Progenitor cell of endocrine pancreas (in vitro differentiated cells): Measurements from ENCODE around the gene TMEM271. TPM values are rescaled to one million over a fixed set of nuclear protein-coding genes. Genes with fewer than 3 reads are reported as not detected.

Source experiments
- DNase-seq: peaks from one replicate; pipeline ENCODE4 v3.0.0; 2021; ENCODE audit warnings: low spot score; ENCODE audit not compliant: unreplicated experiment
- H3K27ac Mint-ChIP-seq: 2 replicates; pipeline ENCODE4 v1.8.0; 2021; ENCODE audit warnings: mild to moderate bottlenecking, moderate library complexity, mixed read lengths
- H3K27me3 Mint-ChIP-seq: 2 replicates; pipeline ENCODE4 v1.8.0; 2021; ENCODE audit warnings: mixed read lengths
- H3K36me3 Mint-ChIP-seq: 2 replicates; pipeline ENCODE4 v1.8.0; 2022; ENCODE audit warnings: mixed read lengths; ENCODE audit not compliant: insufficient read depth
- H3K4me1 Mint-ChIP-seq: 2 replicates; pipeline ENCODE4 v1.8.0; 2021; ENCODE audit warnings: low read depth, mixed read lengths
- H3K4me3 Mint-ChIP-seq: 2 replicates; pipeline ENCODE4 v1.8.0; 2021; ENCODE audit warnings: low read depth, mild to moderate bottlenecking, moderate library complexity, mixed read lengths
- H3K9me3 Mint-ChIP-seq: 2 replicates; pipeline ENCODE4 v1.8.0; 2021; ENCODE audit warnings: low read depth, mixed read lengths
- total RNA-seq: library from RNA; stranded (reverse); gene quantifications from 2 replicates; pipeline ENCODE4 v1.2.1, GENCODE V29; 2021
- TF ChIP-seq, protein P1 (sequence below): fragments of 200-600 bp; sonication (generic); IDR thresholded peaks from one replicate; pipeline ENCODE4 v1.5.0; 2021; ENCODE audit warnings: antibody characterized with exemption, mild to moderate bottlenecking; ENCODE audit not compliant: unreplicated experiment

The TMEM271 gene
- total RNA-seq, 1 donor from 2014 or later = not detected

- Mint-ChIP-seq H3K4me3 (no peak overlapping the region), H3K9me3 (no peaks in the 10 kb centered on the region), H3K27ac (no peak overlapping the region), H3K36me3 (no peaks in the 10 kb centered on the region), H3K4me1 (peaks cover 3% of the 10 kb centered on the region), H3K27me3 (peaks cover 48% of the 10 kb centered on the region)
- DNase-seq = no peak
- TF ChIP-seq, protein P1, sequence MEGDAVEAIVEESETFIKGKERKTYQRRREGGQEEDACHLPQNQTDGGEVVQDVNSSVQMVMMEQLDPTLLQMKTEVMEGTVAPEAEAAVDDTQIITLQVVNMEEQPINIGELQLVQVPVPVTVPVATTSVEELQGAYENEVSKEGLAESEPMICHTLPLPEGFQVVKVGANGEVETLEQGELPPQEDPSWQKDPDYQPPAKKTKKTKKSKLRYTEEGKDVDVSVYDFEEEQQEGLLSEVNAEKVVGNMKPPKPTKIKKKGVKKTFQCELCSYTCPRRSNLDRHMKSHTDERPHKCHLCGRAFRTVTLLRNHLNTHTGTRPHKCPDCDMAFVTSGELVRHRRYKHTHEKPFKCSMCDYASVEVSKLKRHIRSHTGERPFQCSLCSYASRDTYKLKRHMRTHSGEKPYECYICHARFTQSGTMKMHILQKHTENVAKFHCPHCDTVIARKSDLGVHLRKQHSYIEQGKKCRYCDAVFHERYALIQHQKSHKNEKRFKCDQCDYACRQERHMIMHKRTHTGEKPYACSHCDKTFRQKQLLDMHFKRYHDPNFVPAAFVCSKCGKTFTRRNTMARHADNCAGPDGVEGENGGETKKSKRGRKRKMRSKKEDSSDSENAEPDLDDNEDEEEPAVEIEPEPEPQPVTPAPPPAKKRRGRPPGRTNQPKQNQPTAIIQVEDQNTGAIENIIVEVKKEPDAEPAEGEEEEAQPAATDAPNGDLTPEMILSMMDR = no peak
Observed at GRCh38 chr4:620201-620600, 44.1 kb upstream of the TMEM271 start.

GRCh38 chr4:617644-618641, 41.8 kb upstream of the TMEM271 start:
- no peaks in the 10 kb centered on the region for H3K36me3 Mint-ChIP-seq
- TF ChIP-seq, protein P1 = no peak
- DNase-seq = no peak
- peaks cover 3% of the 10 kb centered on the region for H3K4me1 Mint-ChIP-seq
- peak overlapping the region; percentile 47 for H3K27ac Mint-ChIP-seq
- H3K27me3 Mint-ChIP-seq = peaks cover 59% of the 10 kb centered on the region
- no peaks in the 10 kb centered on the region for H3K9me3 Mint-ChIP-seq
- no peak overlapping the region for H3K4me3 Mint-ChIP-seq

DNA sequence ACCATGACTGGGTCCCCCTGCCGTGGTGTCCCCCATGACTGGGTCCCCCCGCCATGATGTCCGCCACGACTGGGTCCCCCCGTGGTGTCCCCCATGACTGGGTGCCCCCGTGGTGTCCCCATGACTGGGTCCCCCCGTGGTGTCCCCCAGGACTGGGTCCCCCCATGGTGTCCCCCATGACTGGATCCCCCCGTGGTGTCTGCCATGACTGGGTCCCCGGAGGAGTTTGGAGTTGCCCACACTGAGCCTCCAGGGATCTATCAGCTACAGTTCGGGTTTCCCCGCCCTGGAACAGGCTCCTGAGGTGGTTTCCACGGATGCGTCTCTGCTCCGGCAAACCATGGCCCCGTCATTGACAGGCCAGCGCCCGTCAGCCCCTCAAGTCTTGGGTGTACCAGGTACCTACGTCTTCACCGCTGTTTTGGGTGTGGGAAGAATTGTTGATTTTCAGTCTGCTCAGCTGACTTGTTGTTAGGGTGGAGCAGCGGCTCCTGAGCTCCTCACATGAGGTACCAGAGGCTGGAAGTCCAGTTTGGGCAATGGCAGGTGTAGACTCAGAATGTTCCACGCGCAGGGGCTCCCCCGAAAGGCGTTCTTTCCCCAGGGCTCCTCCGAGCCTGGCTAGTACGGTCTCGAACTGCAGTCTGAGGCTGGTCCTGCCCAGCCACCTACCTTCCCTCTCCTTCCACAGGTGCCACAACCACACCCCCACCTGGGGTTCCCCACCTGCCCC, 41.0 kb upstream of the TMEM271 start:
- TF ChIP-seq, protein P1 = no peak
- Mint-ChIP-seq H3K4me3 (no peak overlapping the region), H3K9me3 (no peaks in the 10 kb centered on the region), H3K27ac (no peak overlapping the region), H3K4me1 (peaks cover 3% of the 10 kb centered on the region), H3K36me3 (no peaks in the 10 kb centered on the region), H3K27me3 (peaks cover 53% of the 10 kb centered on the region)
- no peak for DNase-seq

DNA sequence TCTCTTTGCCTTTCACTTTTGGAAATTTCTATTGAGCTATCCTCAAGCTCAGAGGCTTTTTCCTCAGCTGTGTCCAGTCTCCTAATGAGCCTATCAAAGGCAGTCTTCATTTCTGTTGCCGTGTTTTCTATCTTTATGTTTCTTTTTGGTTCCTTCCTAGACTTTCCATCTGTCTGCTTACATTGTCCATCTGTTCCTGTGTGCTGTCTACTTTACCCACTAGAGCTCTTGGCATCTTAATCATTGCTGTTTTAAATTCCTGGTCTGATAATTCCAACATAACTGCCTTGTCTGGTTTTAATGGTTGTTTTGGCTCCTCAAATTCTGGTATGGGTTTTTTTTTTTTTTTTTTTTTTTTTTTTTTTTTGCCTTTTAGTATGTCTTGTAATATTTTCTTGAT, 40.0 kb upstream of the TMEM271 start:
- H3K27me3 Mint-ChIP-seq = peaks cover 46% of the 10 kb centered on the region
- no peak overlapping the region for H3K4me3 Mint-ChIP-seq
- TF ChIP-seq, protein P1 = no peak
- peaks cover 3% of the 10 kb centered on the region for H3K4me1 Mint-ChIP-seq
- no peak overlapping the region for H3K27ac Mint-ChIP-seq
- H3K9me3 Mint-ChIP-seq = no peaks in the 10 kb centered on the region
- no peak for DNase-seq
- no peaks in the 10 kb centered on the region for H3K36me3 Mint-ChIP-seq

- Mint-ChIP-seq H3K4me3 (no peak overlapping the region), H3K27me3 (peaks cover 59% of the 10 kb centered on the region), H3K27ac (no peak overlapping the region), H3K4me1 (peaks cover 3% of the 10 kb centered on the region), H3K9me3 (no peaks in the 10 kb centered on the region), H3K36me3 (no peaks in the 10 kb centered on the region)
- TF ChIP-seq, protein P1 = no peak
- no peak for DNase-seq
Observed at GRCh38 chr4:613126-613525, 37.0 kb upstream of the TMEM271 start.
